Measurements from ENCODE around the gene C1orf232.

GRCh38 chr1:26189331-26189730 is 20.6 kb upstream of the C1orf232 start:
- no peak for TF ChIP-seq POLR2AphosphoS5 (IDR thresholded peaks at IDR 0.05; ENCODE audit: borderline replicate concordance, low read depth, low read length)
- TF ChIP-seq EZH2 (IDR thresholded peaks at IDR 0.05), result no peak
